GM21619 (cell line): ENCODE measurements around the gene PRG3.

Experiments
- ATAC-seq: cut with Tn5 transposase; IDR thresholded peaks from one replicate; pipeline ENCODE4 v1.9.1; 2021; ENCODE audit not compliant: unreplicated experiment

Gene PRG3

GRCh38 chr11:57380975-57381374 lies at the start of gene PRG3:
Gene PRG3, minus strand, starts transcription at chr11:57381150. Its CDS starts 442 bp downstream, at chr11:57380708.
- no peak for ATAC-seq

DNA sequence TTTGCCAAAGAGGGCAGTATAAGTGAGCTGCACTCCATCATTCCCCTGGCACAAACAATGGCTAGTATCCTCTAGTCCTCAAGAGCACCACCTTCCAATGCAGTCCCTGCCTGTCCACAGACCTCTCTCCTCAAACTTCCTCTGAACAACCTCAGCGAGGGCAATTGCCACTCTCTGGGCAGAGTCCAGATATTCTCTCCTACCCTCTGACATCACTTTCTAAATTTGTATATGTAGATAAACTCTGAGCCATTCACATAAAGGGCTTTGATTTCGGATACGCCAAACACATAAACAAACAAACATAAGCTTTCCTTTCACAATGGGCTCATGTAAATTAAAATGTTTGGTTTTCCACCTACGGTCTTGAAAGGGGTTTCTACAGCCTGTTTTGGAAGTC lies 49.0 kb upstream of the PRG3 start:
- ATAC-seq: no peak

DNA sequence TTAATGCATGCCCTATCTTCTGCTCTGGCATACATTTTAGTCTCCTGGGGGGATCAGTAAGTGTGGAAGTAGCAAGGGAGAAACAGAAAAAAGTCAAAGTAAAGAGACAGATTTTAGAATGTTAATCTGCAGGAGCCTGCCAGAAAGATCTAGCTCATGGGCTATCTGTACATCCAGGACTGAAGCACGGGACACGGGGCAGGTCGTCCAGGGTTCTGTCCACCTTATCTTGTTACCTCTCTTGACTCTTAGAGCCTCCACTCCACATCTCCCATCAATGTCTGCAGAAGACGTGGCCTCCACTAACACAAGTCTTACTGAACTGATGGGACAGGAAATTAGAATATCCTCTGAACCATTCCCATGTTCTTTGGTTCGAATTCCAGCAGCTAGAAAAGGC lies 47.7 kb upstream of the PRG3 start:
- ATAC-seq: no peak

- no peak for ATAC-seq
Measured at GRCh38 chr11:57427727-57428082, 46.8 kb upstream of the PRG3 start.

- ATAC-seq: peak; percentile 58
Measured at GRCh38 chr11:57426929-57427726, 46.2 kb upstream of the PRG3 start, which contains the start of gene SLC43A3. Gene SLC43A3, minus strand, starts transcription at chr11:57427121. Its CDS starts 949 bp downstream, at chr11:57426172.

DNA sequence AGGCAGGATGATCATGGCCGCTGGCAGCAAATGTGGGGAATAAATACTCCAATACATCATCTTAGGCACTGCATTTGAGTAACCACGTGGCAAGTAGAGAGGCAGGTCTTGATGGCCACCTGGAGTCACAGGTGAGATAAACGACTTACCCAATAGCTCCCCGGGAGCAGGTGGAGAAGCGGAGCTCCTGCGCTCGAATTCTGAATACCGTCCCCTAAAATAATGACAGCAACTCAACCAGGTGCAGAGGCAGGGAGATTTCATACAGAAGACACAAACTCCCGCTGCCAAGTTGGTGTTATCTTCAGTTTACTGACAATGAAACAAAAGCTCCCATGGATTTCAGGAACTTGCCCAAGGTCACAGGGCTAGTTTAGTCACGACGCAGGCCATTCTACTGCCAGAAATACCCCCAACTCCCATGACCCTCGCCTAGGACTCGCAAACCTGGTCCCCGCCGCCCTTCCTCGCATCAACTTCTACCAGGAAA lies 45.5 kb upstream of the PRG3 start:
- no peak for ATAC-seq

DNA sequence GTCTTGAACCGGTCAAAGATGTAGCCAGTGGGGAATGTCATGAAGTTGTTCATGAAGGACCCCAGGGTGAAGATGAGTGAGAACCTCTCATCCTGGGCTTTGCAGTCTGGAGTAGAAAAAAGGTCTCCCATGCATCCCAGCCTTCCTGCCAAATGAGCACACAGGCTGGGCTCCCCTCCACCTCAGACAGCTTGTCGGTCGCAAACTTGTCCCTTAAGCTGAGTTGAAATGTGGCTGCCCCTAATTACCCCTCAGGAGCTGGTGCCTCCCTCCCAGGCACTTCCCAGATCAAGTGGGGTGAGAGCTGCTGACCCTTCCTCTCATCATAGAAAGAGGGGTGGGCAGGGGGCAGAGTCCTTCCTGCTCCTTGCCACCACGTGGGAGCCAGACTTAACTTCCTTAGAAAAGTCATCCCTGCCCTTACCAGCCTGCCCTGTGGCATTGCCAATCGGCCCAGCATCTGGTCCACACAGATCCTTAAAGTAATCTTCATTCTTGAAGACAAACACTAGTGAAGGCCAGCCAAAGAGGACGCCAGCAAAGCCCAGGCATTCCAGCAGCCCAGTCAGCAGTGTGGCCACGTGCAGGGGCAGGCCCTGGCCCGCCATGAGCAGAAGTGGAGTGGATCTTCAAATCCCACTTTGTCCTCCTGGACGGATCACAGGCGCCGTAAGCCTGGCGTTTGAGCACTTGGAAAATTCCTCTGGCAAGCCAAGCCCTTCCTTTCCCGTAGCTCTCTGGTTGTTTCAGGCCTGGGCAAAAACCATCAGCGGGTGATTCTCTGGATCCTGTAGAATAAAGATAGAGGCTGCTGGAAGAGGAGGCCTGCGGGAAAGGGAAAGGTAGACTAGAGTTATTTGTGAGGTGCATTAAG lies 44.9 kb upstream of the PRG3 start:
- ATAC-seq: no peak

GRCh38 chr11:57424792-57425564 lies 44.0 kb upstream of the PRG3 start:
- peak; percentile 88 for ATAC-seq

DNA sequence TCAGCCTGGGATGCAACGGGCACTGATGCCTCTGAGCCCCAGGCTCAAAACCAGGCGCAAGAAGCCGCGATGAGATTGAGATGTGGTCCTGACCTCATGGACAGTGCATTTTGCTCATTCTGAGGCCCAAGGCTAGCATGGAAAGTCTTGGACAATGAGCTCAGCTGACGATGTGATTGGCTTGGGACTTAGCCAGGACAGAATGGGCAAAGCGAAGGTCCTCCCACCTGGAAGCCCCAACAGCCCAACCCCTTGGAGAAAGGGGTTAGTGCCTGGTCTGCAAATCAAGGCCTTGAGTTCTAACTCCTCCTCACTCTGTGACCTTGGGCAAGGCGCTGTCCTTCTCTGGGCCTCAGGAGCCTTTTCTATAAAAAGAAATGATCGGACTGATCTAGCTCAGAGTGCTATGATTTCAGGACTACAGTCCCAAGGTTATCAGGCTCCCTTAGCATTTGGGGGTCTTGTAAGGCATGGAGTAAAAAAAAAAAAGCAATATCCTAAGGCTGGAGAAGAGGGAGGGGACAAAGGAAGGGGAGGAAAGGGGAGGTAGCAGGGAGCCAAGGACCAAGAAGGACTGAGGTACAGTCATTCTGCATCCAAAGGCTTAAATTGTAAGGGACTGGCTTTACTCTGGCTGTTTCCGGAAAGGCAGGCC lies 43.3 kb upstream of the PRG3 start:
- ATAC-seq: no peak

DNA sequence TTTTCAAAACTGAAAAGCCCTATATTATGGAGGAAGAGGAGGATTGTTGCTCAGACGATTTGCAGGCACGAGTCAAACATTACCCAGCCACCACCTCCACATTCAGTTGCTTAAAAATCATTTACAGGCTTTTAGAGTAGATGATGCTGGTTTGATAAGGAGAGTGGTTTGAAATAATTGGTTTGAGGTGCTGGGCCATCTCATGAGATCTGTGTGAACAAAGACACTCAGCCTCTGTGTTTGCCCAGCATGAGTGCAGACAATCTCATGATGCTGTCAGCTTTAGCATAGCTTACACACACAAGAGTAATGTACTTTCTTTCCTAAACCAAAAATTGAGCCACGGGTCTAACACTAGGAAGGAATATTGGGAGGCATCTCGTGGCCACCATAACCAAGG lies 41.7 kb upstream of the PRG3 start:
- no peak for ATAC-seq

- ATAC-seq: no peak
Measured at GRCh38 chr11:57421805-57422204, 40.9 kb upstream of the PRG3 start.

GRCh38 chr11:57421066-57421465 lies 40.1 kb upstream of the PRG3 start:
- ATAC-seq: no peak

DNA sequence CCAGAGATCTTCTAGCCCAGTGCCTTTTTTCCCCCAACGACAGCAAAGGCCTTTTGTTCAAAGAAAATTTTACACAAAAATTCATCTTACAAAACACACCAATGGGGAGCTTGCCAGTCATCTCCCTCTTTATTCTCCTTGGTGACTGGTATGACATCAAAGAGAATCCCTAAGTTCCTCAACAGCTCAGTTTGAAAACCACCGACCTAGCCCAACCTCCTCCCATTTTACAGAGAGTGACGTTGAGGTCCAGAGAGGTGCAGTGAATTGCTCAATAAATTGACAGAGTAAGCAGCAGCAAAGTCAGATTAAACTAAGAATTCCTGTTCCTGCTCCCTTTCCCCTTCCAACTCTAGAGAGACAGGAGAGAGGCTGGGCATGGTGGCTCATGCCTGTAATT lies 38.2 kb upstream of the PRG3 start:
- ATAC-seq: no peak

GRCh38 chr11:57418131-57418530 lies 37.2 kb upstream of the PRG3 start:
- ATAC-seq: no peak

GRCh38 chr11:57417056-57417455 lies 36.1 kb upstream of the PRG3 start:
- ATAC-seq: no peak

DNA sequence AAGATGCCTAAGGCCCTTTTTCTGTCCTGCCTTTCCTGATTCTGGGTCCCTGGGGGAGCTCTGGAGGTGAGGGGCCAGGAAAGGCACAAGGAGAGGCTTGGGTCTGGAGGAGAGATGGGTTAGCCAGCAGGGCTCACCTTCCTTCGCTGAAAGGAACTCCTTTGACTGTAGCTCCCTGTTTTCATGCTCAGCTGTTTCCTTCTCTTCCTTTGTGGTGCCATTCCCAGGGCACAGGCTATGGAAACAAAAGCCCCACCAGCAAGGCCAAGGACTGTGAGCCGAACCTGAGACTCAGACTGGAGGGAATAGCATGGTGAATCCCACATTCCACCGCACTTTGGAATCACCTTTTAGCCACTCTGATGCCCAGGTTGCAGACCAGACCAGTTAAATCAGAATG lies 35.5 kb upstream of the PRG3 start:
- ATAC-seq: no peak

- no peak for ATAC-seq
Measured at GRCh38 chr11:57414612-57415212, 33.8 kb upstream of the PRG3 start.

- ATAC-seq: no peak
Measured at GRCh38 chr11:57413681-57414080, 32.7 kb upstream of the PRG3 start.

DNA sequence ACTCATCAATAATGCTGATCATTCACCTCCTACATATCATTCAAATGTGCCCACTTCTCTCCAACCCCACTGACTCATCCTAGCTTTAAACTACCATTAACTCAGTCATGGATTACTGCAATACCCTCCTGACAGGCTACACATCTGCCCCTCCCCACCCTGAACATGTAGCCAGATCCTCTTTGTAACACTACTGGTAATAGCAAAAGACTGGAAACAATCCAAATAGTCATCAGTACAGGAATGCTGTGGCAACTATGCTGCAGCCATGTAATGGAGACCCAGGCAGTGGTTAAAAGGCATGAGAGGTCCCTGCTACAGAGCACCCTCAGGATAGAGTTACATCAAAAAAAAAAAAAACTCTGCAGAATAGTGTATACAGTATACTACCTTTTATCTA lies 29.3 kb upstream of the PRG3 start:
- ATAC-seq: no peak
